SH-SY5Y (cell line): ENCODE measurements around the gene ERCC6.

Experiments
- GATA2 ChIP-seq: IDR thresholded peaks from 2 replicates; pipeline ENCODE4 v1.6.1; 2011; ENCODE audit warnings: mild to moderate bottlenecking, low read depth, low read length
- GATA3 ChIP-seq: IDR thresholded peaks from 2 replicates; pipeline ENCODE4 v1.6.1; 2011; ENCODE audit warnings: low read depth, mild to moderate bottlenecking, low read length, moderate library complexity

DNA sequence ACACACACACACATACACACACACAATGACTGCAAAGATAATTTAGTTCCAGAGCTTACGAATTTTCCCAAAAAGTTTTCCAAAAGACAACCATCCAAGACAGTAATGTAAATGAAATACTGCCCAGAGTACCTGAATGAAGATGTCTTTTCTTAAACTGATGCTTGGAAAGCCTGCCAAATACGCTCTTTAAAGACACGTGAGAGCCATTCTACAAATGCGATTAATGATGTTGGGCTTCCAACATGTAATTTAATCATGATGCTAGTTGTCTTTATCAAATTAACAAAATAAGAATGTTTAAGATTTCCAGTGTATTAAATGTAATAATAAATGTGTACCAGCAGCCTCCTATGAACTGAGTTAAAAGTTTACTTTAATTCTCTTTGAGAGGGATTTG is 11.1 kb downstream of the ERCC6 start:
- no peak for TF ChIP-seq GATA3
- TF ChIP-seq GATA2 = no peak
